GM19043 (cell line): ENCODE measurements around the gene VTI1A.
"Not testable (repeated sequence)": the region's sequence is repeated elsewhere in the genome, so short reads cannot be mapped to it uniquely, and the experiment has no call there.

Experiments
- ATAC-seq: cut with Tn5 transposase; IDR thresholded peaks from one replicate; pipeline ENCODE4 v1.9.1; 2021; ENCODE audit warnings: low read depth; ENCODE audit not compliant: unreplicated experiment

The VTI1A gene

DNA sequence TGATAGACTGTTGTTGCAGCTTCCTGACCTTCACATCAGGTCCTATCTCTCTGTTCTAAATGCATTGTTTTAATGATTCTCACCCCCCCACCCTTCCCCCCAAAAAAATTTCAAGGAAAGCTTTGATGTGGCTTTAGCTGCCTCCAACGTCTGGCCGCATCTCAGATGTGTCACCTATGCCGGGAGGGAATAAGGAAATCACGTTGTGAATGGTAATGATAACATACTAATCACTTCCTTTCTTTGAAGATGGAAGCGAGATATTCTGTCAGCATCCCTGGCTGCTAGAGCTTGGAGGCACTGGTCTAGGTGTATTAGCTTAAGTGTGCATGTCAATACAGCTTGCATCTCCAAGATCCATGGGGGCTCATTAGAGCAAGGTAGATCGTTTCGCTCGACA, 89.6 kb downstream of the VTI1A start:
- ATAC-seq, result no peak

DNA sequence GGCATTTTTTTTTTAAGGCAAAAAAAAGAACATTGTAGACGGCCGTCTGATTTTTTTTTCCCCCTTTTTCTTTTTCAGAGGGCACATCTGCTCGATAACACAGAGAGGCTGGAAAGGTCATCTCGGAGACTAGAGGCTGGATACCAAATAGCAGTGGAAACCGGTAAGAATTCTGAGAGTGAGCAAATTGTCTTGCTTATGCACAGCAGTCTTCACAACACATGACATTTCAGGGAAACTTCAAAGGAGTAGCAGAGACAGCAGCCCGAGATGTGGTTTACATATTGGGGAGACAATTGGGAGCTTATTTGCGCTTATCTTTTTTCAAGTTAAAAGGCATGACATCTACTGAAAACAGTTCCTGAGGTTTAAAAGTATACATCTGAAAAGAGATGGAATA, 91.2 kb downstream of the VTI1A start:
- ATAC-seq, result no peak

DNA sequence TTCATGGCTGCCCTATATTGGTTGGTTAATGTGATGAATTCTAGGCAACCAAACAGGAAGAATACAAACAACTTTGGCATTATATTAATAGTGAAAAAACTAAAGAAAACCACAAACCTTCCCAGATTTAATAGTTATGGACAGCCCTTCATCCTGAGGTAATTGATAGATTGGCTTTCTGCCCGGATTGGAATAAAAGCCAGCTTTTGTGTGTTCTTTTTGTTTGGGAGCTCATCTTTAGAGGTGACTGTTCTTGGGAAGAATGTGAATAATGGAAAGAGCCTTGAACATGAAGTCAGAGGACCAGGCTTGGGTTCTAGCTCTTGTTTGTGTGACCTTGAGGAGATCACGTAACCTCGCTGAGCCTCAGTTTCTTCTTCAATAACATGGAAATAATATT, 92.3 kb downstream of the VTI1A start:
- ATAC-seq, result no peak

DNA sequence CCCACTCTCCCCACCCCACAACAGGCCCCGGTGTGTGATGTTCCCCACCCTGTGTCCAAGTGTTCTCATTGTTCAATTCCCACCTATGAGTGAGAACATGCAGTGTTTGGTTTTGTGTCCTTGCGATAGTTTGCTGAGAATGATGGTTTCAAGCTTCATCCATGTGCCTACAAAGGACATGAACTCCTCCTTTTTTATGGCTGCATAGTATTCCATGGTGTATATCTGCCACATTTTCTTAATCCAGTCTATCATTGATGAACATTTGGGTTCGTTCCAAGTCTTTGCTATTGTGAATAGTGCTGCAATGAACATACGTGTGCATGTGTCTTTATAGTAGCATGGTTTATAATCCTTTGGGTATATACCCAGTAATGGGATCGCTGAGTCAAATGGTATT, 95.8 kb downstream of the VTI1A start:
- not testable (repeated sequence) for ATAC-seq

DNA sequence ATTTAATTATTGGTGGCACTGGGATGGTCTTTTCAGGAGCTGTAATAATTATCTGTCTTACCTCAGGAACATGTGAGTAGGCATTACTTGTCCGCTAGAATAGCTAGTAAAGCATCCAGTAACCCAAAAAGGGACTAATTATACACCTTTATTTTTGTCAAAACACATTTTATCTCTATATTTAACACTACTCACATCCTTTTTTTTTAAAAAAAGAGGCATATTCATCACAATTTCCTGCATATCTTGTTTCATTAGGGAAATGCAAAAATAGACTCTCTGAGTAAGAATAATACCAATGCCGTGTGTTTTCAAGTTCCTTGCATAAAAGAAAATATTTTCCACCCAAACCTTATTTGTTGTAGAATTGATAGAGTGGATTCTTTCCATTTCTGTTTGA, 99.5 kb downstream of the VTI1A start:
- no peak for ATAC-seq

DNA sequence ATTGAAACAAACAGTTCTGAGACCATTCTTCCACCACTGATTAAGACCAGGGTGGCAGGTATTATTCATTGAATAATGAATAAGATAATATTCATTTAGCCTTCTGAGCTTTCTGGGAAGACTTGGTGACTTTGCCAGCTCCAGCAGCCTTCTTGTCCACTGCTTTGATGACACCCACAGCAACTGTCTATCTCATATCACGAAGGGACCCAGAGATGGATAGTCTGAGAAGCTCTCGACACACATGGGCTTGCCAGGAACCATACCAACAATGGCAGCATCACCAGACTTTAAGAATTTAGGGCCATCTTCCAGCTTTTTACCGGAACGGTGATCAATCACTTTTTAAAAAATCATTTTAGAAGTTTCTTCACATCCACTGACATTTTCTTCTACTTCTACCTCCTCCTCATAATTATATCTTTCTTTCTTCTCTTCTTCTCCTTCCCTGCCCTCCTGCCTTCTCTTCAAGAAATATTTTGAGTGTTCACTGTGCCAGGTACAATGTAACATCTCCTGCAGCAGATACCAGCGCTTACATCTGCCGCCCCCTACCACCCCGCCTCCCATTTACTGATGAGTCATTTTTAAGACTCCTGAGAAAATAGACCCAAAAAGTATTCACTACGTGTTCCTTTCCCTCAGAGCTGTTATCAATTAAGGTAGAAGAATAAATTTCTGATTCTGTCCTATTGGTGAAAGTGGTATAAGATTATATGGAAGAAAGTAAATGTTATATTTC, 101.7 kb downstream of the VTI1A start:
- no peak for ATAC-seq

DNA sequence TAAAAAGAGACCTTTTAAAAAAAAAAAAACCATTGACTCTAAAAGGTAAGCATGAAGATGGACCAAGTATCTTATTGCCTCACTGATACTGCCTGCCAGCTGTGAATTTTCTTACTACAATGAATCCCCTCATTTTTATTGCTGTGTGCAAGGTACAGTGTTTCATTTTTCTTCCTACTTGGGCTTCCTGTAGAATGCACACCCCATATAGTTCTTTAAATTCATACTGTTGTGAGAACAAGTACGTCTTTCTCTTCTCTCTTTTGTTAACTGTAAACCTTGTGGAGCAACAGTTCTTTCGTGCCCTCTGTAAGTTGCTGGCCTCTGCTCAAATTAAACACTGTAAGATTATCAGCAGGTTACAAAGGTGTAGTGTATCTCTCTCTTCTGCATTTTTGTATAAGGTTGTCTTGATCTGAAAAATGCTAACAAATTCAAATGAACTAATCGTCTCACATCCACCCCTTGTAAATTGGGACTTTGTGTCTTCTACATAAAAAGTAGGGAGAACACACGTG, 105.6 kb downstream of the VTI1A start:
- ATAC-seq, result no peak

DNA sequence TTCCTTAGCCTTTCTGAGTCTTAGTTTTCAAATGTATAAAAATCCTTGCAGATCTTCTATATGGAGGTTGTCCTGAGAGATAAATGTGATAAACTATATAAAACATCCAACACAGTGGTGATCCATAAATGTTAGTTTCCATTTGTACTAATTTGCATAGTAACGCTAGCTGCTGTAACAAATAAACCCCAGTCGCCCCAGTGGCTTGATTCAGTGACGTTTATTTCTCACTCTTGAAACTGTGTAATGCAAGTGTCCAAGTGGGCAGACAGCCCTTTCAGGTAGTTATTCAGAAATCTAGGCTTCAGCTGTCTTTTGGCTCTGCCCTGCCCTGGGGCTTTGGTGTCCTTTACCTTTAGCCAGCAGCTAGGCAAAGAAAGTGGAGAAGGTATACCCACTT, 106.3 kb downstream of the VTI1A start:
- ATAC-seq, result no peak

DNA sequence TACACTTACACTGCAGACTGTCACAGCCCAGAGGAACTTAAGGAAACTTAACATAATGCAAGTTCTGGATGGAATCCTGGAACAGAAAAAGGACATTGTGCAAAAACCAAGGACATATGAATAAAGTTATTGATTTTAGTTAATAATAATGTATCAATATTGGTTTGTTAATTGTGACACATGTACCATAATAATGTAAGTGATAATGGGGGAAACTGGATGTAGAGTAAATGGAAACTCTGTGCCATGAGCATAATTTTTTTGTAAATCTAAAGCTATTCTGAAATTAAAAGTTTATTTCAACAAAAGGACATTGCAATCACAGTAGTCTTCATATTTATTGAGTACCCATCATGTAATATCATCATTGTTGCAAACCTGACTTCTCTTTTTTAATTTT, 107.2 kb downstream of the VTI1A start:
- no peak for ATAC-seq

DNA sequence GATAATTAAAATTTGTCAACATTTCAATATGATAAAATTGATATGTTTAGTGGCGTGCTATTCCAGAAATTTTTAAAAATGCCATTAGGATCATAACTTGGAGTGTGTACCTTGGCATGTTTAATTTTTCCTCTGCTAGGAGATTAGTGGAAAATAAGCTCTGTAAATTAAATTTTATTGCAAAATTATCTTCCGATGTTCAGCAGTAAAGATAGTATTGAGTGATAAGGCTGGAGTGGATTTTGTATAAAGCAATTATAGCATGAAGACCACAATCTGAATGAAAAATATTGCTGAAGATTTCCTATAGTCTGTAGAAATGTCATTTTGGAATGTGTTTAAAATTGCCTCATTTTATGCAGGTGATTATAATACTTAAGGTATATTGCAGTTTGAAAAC, 110.2 kb downstream of the VTI1A start:
- ATAC-seq, result no peak

DNA sequence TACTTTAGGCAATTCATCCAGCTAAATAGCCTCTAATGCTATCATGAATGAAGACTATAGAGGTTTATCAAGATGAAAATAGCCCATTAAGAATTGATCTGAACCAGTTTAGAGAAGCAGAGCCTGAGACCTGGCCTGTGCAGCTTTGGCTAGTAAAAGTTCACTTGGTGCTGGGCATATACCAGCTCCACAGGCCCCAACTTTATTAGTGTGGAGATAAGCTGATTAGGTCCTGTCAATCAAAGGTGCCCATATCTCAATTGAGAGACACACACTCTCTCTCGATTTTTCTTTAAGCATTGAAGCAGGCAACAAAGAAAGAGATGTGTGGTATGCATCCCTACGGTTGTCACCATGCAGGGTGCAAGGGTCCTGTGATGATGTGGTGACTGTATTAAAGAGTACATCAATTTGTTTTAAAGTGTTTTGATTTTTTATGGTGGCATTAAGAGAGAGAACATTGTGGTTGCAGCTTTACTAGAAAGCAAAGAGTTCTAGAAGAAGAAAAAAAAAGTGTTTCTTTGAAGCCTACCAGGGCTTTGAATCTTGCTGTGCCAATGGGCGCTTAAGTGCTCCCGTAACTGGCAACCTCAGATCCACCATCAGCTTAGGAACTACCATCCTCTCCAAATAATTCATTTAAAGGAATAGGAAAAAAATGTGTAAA, 111.6 kb downstream of the VTI1A start:
- ATAC-seq, result no peak

DNA sequence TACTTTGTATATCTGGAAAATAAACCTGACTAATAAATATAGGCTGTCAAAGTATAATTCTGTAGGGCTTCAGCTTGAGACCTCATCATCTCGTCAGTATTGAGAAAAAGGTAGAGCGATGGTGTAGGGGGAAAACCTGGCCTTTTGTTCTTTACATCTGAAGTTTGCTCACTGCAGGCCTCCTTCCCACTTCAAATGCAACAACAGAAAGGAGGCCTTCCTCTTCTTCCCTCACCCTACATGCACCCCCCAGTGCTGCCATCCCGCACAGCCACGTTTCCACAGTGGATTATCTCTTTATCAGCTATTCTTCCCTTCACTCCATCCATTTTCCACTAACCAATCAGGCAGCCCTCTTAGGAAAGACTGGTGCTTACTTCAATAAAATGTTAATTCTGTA, 112.3 kb downstream of the VTI1A start:
- no peak for ATAC-seq

DNA sequence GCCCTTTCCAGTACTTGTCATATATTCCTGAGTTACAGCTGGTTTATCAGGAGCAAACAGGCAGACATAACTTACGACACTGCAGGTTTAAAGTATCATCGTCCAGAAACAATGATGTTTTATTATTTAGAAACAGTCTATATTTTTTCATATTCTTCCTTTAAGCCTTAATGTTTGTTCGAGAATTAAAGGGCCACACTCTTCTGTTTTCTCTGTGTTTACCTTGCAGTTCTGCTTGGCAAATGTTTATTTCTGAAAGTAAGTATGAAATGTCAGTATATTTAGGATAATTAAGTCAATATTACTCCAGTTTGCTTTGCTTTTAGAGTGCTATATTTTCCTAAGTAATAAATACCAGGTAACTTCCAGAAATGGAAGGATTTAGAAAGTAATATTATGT, 115.1 kb downstream of the VTI1A start:
- ATAC-seq, result no peak

DNA sequence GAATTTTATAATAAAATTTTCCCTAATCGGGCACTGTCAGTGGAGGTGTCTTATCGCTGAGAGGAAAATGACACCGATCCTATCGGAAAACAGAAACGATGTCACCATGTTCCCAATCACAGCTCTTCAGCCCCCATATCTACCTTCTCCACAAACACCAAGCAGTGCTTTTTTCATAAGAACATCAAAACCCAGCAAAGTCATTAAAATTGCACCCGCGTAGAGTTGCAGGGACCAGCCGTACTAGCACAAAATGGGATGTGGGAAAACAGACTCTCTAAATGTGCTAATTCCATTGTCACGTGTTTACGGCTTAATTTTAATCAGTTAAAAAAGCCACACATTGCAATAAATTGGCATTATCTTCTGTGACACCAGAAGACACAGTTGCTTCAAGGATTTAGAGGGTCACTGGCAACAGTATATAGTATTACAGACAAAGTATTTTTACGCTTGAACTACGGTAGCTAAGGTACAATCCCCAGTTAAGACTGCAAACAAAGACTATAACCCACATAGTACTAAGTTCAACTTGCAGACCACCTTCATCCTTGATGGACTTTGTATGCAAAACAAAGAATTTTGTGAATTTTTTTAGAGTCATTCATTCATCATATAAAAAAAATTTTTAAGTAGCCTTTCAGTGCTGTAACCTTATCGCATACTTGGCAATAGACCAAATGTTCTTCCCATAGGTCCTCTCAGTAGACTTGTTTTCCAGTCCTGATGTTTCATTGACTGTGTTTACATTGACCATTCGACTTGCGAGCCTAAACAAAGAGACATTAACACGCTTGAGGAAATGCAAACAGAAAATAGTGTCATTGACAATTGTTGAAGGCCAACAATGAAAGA, 116.0 kb downstream of the VTI1A start:
- ATAC-seq, result no peak

DNA sequence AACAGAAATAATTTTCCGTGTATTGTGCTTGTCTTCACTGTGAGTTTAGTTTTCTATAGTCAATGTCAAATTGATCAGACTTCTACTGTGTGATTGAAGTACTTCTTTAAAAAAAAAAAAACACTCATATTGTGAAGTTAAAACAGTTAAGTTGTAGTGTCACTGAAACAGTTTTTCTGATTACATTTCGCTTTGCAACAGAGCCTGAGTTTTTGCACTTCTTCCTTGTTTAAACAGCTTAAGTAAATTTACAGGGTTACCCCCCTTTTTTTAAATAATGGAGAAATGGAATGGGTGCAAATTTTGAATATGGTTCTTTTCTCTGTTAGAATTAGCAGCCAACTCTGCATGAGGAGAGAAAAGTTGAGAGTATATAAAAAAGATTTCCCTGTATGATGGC, 117.3 kb downstream of the VTI1A start:
- no peak for ATAC-seq

DNA sequence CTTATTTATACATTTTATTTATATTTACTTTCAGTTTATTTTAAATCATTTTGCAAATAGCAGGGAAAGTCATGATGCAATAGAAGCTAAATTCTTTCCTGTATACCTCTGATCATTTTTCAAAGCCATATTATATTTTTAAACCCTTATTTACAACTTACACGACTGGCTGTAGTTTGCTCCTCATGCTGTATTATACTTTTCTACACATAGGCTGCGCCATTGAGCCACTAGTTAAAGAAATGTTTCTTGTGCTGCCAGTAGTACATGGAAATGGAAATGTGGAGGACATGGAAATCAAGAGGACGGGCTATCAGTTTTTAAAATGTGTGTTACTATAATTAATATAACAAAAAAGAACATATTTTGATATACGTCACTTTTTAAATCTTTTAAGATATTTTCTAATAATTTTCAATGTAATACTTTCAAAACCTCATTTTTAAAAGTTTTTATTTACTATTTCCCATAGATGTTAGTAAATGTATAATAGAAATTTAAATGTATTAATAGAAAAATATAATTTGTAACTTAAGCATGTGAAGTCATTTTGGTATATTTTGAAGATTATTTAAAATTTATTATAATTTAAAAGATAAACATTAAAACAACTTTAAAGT, 118.5 kb downstream of the VTI1A start:
- no peak for ATAC-seq

DNA sequence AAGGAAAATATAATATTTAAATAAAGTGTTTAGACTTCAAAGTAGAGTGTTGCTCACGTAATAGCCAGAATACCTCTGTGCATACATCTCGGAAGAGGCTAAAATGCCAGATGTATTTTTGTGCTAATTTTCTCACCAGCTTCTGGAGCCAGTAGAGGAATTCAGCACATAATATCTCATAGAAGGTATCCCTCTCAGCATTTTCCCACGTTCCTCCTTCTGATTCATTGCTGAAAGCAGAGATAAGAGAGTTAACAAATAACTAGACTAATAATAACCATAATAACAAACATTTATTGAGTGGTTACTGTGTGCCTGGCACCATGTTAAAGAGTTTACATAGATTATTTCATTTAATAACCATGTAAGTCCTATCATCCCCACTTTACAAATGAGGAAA, 123.6 kb downstream of the VTI1A start:
- ATAC-seq, result no peak

DNA sequence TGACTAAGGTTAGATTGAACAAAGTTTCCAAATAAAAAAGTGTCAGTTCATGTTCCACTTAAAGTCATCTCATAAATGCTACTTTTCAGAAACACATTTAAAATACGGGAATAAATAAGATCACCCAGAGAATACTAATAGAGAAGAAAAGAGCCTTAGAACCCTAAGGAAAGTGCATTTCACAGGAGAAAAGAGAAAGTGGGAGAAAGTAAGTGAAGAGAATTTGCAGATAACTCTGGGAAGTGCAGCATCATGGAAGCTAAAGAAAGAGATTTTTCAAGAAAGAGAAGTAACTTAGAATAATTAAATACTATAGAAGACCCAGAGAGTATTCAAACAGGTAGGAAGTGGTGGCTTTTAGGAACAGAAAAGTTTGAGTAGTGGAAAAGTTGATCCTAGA, 132.6 kb downstream of the VTI1A start:
- no peak for ATAC-seq

DNA sequence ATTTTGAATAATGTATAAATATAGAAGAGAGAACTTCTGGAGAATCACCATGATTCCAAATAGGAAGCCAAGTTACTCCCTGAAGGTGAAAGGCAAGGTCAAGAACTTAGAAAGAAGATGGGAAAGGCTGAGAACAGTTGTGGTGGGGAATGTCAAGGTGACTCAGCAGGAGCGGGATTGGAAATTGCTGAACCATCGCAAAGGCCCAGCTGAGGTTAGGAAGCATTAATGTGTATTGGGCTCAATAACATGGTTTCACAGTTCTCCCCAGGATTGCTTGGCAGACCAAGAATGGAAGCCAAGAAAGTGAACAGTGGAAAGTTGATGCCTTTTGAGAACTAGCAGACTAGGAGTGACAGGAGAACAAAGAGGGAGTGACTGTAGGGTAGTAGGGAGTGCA, 133.3 kb downstream of the VTI1A start:
- ATAC-seq, result no peak

DNA sequence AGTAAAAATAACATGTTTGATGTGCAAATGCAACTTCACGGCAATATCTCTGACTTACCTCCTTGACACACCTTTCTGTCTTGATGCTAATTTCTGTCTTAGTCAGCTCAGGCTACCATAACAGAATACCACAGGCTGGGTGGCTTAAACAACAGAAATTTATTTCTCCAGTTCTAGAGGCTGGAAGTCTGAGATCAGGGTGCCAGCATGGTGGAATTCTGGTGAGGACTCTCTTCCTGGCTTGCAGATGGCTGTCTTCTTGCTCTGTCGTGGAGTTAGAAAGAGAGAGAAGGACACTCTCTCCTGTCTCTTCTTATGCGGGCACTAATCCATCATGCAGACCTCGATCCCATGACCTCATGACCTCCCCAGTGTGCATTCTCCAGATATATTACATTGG, 134.9 kb downstream of the VTI1A start:
- ATAC-seq, result no peak
